WTC11 (cell line): Measurements from ENCODE around the gene DUT. TPM values are rescaled to one million over a fixed set of nuclear protein-coding genes. Genes with fewer than 3 reads are reported as not detected.

Experiments used
- ATAC-seq: fragments of 200-7000 bp; cut with Tn5 transposase; 2 replicates; pipeline ENCODE4 v1.10.0; 2021; ENCODE audit warnings: mild to moderate bottlenecking, moderate library complexity
- CTCF ChIA-PET: fragments of 300-600 bp; sonication (Branson Sonifier 250); formaldehyde crosslinking; loops from one replicate; lab custom pipeline; 2021; ENCODE audit warnings: antibody characterized with exemption; lab: Charles Lee
- POLR2A ChIA-PET: fragments of 350-600 bp; sonication (Branson Sonifier 250); formaldehyde crosslinking; loops from one replicate; lab custom pipeline; 2021; ENCODE audit warnings: antibody characterized with exemption; lab: Charles Lee
- DNase-seq: peaks from one replicate; pipeline ENCODE4 v3.0.0; 2021; ENCODE audit warnings: low spot score
- H3K27ac Mint-ChIP-seq: 2 replicates; pipeline ENCODE4 v1.8.0; 2021; ENCODE audit warnings: mixed read lengths
- H3K27me3 Mint-ChIP-seq: 2 replicates; pipeline ENCODE4 v1.8.0; 2021; ENCODE audit warnings: low read depth, mild to moderate bottlenecking, moderate library complexity, mixed read lengths
- H3K36me3 Mint-ChIP-seq: 2 replicates; pipeline ENCODE4 v1.8.0; 2021; ENCODE audit warnings: mixed read lengths
- H3K4me1 Mint-ChIP-seq: 2 replicates; pipeline ENCODE4 v1.8.0; 2022; ENCODE audit warnings: mixed read lengths
- H3K4me3 Mint-ChIP-seq: 2 replicates; pipeline ENCODE4 v1.8.0; 2021; ENCODE audit warnings: mild to moderate bottlenecking, moderate library complexity, mixed read lengths
- H3K9me3 Mint-ChIP-seq: 2 replicates; pipeline ENCODE4 v1.8.0; 2021; ENCODE audit warnings: mixed read lengths
- AR ChIP-seq: fragments of 250-450 bp; sonication (Bioruptor Pico); IDR thresholded peaks from 2 replicates; pipeline ENCODE4 v1.9.0; 2021; ENCODE audit warnings: mild to moderate bottlenecking
- E2F4 ChIP-seq: sonication (generic); formaldehyde crosslinking; IDR thresholded peaks from 2 replicates; pipeline ENCODE4 v1.8.1; 2022; ENCODE audit warnings: low read depth, mild to moderate bottlenecking, moderate library complexity, missing genetic modification reagents, borderline replicate concordance
- ETV6 ChIP-seq: sonication (generic); formaldehyde crosslinking; IDR thresholded peaks from 2 replicates; pipeline ENCODE4 v1.8.1; 2022; ENCODE audit warnings: mild to moderate bottlenecking, missing genetic modification reagents
- NFE2L1 ChIP-seq: sonication (generic); formaldehyde crosslinking; IDR thresholded peaks from 2 replicates; pipeline ENCODE4 v1.8.1; 2023; ENCODE audit warnings: missing genetic modification reagents
- NR3C1 ChIP-seq: sonication (generic); formaldehyde crosslinking; conservative IDR thresholded peaks from 2 replicates; pipeline ENCODE4 v1.8.1; 2023; ENCODE audit warnings: low read depth, mild to moderate bottlenecking, missing genetic modification reagents
- PRDM15 ChIP-seq: sonication (generic); formaldehyde crosslinking; IDR thresholded peaks from 2 replicates; pipeline ENCODE4 v1.8.0; 2022; ENCODE audit warnings: missing genetic modification reagents
- PREB ChIP-seq: sonication (generic); formaldehyde crosslinking; IDR thresholded peaks from 2 replicates; pipeline ENCODE4 v1.8.1; 2022; ENCODE audit warnings: mild to moderate bottlenecking, missing genetic modification reagents, moderate library complexity, borderline replicate concordance
- RELA ChIP-seq: sonication (generic); formaldehyde crosslinking; IDR thresholded peaks from 2 replicates; pipeline ENCODE4 v1.8.1; 2022; ENCODE audit warnings: missing genetic modification reagents, mild to moderate bottlenecking, borderline replicate concordance
- SMAD4 ChIP-seq: sonication (generic); formaldehyde crosslinking; IDR thresholded peaks from 2 replicates; pipeline ENCODE4 v1.8.0; 2022; ENCODE audit warnings: mild to moderate bottlenecking, missing genetic modification reagents
- TCF7 ChIP-seq: sonication (generic); formaldehyde crosslinking; IDR thresholded peaks from 2 replicates; pipeline ENCODE4 v1.8.0; 2022; ENCODE audit warnings: mild to moderate bottlenecking, low read depth, missing genetic modification reagents, moderate library complexity
- TEAD1 ChIP-seq: sonication (generic); formaldehyde crosslinking; IDR thresholded peaks from 2 replicates; pipeline ENCODE4 v1.8.0; 2022; ENCODE audit warnings: mild to moderate bottlenecking, missing genetic modification reagents
- TEAD4 ChIP-seq: sonication (generic); formaldehyde crosslinking; IDR thresholded peaks from 2 replicates; pipeline ENCODE4 v1.8.0; 2022; ENCODE audit warnings: mild to moderate bottlenecking, missing genetic modification reagents
- ZBTB21 ChIP-seq: sonication (generic); formaldehyde crosslinking; IDR thresholded peaks from 2 replicates; pipeline ENCODE4 v1.8.1; 2023; ENCODE audit warnings: mild to moderate bottlenecking, missing genetic modification reagents, borderline replicate concordance
- ZNF121 ChIP-seq: sonication (generic); formaldehyde crosslinking; IDR thresholded peaks from 2 replicates; pipeline ENCODE4 v1.8.0; 2023; ENCODE audit warnings: missing genetic modification reagents
- ZNF219 ChIP-seq: sonication (generic); formaldehyde crosslinking; IDR thresholded peaks from 2 replicates; pipeline ENCODE4 v1.8.0; 2023; ENCODE audit warnings: missing genetic modification reagents, mild to moderate bottlenecking, borderline replicate concordance
- ZNF232 ChIP-seq: sonication (generic); formaldehyde crosslinking; IDR thresholded peaks from 2 replicates; pipeline ENCODE4 v1.8.0; 2022; ENCODE audit warnings: mild to moderate bottlenecking, missing genetic modification reagents
- total RNA-seq: library from RNA; stranded (reverse); gene quantifications from 3 replicates; pipeline ENCODE4 v1.2.3, GENCODE V29; 2021

Gene DUT
- total RNA-seq, 1 experiment from 2014 or later = 204 TPM

- no peak for TF ChIP-seq E2F4 (CRISPR knock-in tag)
- TF ChIP-seq PREB (CRISPR knock-in tag) = no peak
- TF ChIP-seq AR (CRISPR knock-in tag) = no peak
- no peak for TF ChIP-seq TCF7 (CRISPR knock-in tag)
- TF ChIP-seq SMAD4 (CRISPR knock-in tag) = no peak
- no peak for TF ChIP-seq ZNF232 (CRISPR knock-in tag)
- TF ChIP-seq RELA = no peak
- no peak for TF ChIP-seq ZNF219 (CRISPR knock-in tag)
These were observed 38.8 kb upstream of the DUT start (continued) for GRCh38 chr15:48292458-48292857.

- CTCF ChIA-PET = interaction anchor here (1.1 to 2.4 kb wide), 4 partner anchors 10 to 39 kb away, joined by 3 to 7 read pairs (median 6); partner anchors contain the start of gene DUT
- TF ChIP-seq ETV6 (CRISPR knock-in tag) = no peak
- 0 out of 2 replicates have a peak, but pooled peaks have one; percentile 38 for TF ChIP-seq ZNF121 (CRISPR knock-in tag)
- no peak for TF ChIP-seq NFE2L1 (CRISPR knock-in tag)
- TF ChIP-seq NR3C1 (CRISPR knock-in tag) = no peak
- TF ChIP-seq PRDM15 (CRISPR knock-in tag) = no peak
- no peak for DNase-seq
- Mint-ChIP-seq H3K9me3 (peaks cover 4% of the 10 kb centered on the region), H3K4me3 (no peak overlapping the region), H3K27me3 (no peaks in the 10 kb centered on the region), H3K27ac (0 out of 2 replicates have a peak overlapping the region, but pooled peaks have one; percentile 55), H3K36me3 (no peaks in the 10 kb centered on the region), H3K4me1 (peaks cover 48% of the 10 kb centered on the region)
- POLR2A ChIA-PET = no interaction called here
- ATAC-seq = peak; percentile 58
These were observed 33.6 kb upstream of the DUT start for GRCh38 chr15:48297668-48298067.

GRCh38 chr15:48298914-48299313 is 32.3 kb upstream of the DUT start:
- H3K4me1 Mint-ChIP-seq = peaks cover 49% of the 10 kb centered on the region
- H3K9me3 Mint-ChIP-seq = peaks cover 4% of the 10 kb centered on the region
- ATAC-seq = peak; percentile 45
- no peaks in the 10 kb centered on the region for H3K36me3 Mint-ChIP-seq
- peak overlapping the region; percentile 88 for H3K27ac Mint-ChIP-seq
- H3K27me3 Mint-ChIP-seq = no peaks in the 10 kb centered on the region
- POLR2A ChIA-PET = interaction anchor here (0.5 kb wide), 1 partner anchor 126 kb away, joined by 3 read pairs; no protein-coding TSS in a partner anchor
- TF ChIP-seq TEAD1 (peak; percentile 45; the same call in 1 of the 2 replicates), TEAD4 (CRISPR knock-in tag) (0 out of 2 replicates have a peak, but pooled peaks have one; percentile 20), ZBTB21 (CRISPR knock-in tag) (no peak)
- CTCF ChIA-PET = interaction anchor here (0.7 to 2.5 kb wide), 4 partner anchors 14 to 120 kb away, joined by 3 to 15 read pairs (median 14); no protein-coding TSS in a partner anchor
- H3K4me3 Mint-ChIP-seq = peak overlapping the region; percentile 46
- no peak for DNase-seq
